NCI-H774 (cell line): ENCODE results near the gene FBXW7.

ENCODE experiments used
- DNase-seq: peaks from one replicate; lab custom pipeline; 2025; lab: John Stamatoyannopoulos, UW

FBXW7 gene

DNA sequence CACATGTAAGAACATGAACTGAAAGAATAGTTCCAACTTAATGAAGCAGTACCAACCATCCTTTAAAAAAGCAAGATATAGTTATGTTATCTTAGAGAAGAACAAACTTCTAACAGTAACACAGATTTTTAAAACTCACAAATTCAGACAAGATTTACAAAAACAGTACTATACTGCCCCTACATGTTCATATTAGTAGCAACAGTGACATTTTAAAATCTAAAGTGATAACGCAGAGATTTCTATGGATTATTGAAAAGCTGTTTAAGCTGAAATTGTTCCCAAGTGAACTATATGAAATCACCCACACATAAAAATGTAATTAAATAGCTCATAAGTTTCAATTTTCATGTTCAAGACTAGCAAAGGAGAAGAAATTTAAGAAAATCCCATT lies 166.0 kb downstream of the FBXW7 start:
- no peak for DNase-seq

DNA sequence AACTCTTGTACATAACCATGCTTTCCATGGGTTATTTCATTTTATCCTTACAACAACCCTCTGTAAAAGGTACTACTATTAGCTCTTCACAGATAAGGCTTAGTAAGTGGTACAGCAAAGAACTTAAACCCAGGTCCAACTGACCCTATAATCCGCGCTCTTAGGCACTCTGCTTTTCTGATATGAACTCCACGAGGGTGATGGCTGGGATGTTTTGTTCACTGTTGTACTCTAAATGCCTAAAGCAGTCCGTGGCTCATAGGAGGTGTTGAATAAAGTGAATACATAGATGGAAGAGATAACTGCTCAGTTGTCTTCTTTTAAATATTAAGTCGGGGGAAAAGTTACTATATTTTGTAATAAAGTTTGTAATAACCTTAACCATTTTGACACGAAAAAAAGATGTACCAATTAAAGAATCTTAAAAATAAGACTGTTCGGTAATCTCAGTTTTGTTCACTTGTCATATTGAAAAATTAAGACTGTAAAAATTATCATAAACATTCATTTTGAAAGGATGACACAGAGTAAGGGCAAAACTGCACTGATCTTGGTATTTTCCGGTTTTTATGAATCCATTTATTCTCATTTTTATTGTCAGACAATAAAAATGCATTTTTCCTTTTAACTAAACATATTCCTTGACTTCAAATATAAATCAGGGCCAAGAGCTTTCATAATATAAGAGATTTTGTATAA lies 166.5 kb downstream of the FBXW7 start:
- no peak for DNase-seq

- peak; percentile 27 for DNase-seq
Measured at GRCh38 chr4:152368001-152368400, 167.9 kb downstream of the FBXW7 start.

DNA sequence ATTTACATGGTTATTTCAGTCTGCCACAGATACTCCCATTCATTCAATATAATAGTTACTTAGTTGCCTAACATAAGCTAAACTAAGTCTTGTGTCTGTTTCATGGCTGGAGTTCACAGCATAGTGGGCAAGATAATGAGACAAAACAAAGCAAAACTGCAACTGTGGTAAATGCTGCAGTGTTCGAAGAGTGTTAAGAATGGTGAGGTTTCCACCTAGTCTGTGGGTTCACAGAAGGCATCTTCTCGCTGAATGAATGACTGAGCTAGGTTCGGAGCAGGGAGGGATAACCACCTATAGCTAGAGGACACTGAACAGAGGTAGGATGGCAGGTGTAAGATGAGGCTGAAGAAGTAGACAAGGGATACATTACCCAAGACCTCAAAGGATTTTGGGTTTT lies 171.0 kb downstream of the FBXW7 start:
- no peak for DNase-seq

DNA sequence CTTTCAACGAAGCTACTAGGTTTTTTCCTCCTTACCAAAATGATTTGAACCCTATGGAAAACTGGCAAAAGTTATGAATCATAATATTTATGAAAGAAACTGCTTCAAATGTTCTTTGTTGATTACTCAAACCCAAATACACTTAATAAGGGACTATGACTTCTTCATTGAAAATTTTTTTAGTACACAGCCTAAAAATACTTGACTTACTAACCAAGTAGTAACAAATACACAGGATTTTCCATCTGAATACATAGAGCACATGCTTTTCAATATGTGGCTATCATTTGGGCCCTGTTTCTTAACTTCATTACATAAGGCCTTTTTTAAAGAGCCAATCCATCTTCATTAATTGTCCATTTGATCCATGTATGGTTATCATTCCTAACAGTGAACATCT lies 171.5 kb downstream of the FBXW7 start:
- no peak for DNase-seq

DNA sequence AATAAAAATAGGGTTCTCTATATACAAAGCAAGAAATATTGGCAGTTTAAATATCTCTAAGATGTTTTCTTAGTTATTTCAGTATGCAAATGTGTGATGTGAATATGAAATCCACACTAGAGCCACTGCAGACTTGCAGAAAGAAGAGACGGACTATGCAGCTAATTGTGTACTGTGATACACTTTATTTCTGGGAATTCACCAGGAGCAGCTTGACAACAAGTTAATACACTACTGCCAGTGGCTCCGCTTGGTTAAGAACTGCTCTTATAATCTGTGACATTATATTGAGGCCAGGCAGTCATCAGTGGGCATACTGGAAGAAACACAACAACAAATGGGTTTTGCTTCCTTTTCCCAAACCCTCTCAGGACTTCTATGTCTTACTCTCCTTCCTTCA lies 172.0 kb downstream of the FBXW7 start:
- DNase-seq = no peak

DNA sequence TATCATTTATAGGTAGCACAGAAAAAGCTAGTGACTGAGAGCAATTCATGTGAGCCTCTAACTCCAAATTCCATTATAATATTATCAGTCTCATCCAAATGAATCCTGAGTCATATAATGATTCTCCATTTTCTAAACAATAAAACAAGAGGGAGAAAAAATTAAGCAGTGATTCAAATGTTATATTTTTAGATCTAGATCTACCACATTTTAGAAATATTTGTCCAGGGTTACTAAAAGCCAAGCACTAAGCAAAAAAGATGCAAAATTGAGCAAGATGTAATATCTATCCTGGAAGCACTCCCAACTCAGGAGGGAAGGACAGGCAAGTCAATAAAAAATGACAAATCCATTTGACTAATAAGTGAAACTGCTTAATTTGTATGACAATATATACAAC lies 172.8 kb downstream of the FBXW7 start:
- DNase-seq = no peak

GRCh38 chr4:152360045-152360410 lies 175.9 kb downstream of the FBXW7 start:
- DNase-seq = no peak

DNA sequence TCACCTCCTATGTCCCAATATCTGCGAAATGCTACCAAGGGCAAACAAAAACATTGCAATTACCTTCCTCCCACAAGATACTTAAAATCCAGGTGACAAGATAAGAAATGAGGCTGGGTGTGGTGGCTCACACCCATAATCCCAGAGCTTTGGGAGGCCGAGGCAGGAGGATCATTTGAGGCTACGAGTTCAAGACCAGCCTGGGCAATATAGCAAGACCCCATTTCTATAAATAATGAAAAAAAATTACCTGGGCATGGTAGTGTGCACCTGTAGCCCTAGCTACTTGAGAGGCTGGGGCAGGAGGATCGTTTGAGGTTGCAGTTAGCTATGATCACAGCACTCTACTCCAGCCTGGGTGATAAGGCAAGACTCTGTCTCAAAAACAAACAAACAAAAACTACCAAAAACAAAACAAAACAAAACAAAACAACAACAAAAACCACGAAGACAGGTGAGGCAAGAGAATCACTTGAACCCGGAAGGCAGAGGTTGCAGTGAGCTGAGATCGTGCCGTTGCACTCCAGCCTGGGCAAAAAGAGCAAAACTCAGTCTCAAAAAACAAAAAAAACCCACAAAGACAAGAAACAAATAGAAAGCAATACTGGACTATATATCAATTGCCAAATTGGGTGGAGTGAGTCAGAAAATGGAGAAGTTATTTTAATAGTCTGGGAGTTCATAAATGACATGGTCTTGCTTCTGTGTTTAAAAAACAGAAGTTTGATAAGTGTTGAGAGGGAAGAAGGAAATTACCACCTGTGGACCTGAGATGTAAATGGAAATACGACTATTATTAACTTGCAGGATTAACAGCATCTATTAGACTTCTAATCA lies 176.5 kb downstream of the FBXW7 start:
- DNase-seq = no peak

GRCh38 chr4:152357206-152357605 lies 178.7 kb downstream of the FBXW7 start:
- no peak for DNase-seq

- no peak for DNase-seq
Measured at GRCh38 chr4:152356428-152357034, 179.4 kb downstream of the FBXW7 start.

- peak; percentile 53 for DNase-seq
Measured at GRCh38 chr4:152352622-152353116, 183.2 kb downstream of the FBXW7 start.

GRCh38 chr4:152352215-152352614 lies 183.7 kb downstream of the FBXW7 start:
- no peak for DNase-seq

GRCh38 chr4:152351080-152351479 lies 184.8 kb downstream of the FBXW7 start:
- DNase-seq = no peak

DNA sequence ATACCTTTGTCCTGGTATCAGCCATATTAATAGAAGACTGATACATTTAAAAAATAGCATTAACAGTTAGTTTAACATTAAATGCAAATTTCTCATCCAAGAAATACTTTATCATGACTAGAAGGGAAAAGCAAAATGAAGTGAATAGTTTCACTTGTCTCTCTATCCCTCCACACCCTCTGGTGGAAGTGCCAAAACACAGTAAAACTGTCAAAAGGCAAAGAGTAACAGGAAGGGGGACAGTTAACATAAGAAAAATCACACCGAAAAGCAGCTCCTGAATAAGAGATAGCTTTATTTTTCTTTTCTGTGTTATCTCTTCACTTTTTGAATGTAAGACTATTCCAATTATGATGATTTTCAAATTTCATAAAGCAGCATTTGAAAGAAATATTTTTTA lies 187.2 kb downstream of the FBXW7 start:
- no peak for DNase-seq

DNA sequence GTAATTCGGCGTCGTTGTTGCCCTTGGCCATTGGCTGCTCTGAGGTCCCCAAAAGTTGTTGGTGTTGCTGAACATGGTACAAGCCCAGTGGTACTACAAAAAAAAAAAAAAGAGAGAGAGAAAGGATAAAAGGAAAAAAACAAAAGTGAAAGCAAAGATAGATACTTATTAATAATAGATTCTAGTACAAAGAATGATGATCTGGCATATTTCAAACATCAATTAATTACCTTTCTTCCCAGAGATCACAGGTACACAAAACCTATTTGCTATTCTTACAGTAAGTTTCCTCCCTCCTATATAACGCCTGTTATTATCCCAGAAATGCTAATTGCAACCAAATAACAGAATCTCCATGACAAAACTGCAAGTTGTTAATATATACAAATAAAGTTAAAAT lies 188.9 kb downstream of the FBXW7 start:
- no peak for DNase-seq

DNA sequence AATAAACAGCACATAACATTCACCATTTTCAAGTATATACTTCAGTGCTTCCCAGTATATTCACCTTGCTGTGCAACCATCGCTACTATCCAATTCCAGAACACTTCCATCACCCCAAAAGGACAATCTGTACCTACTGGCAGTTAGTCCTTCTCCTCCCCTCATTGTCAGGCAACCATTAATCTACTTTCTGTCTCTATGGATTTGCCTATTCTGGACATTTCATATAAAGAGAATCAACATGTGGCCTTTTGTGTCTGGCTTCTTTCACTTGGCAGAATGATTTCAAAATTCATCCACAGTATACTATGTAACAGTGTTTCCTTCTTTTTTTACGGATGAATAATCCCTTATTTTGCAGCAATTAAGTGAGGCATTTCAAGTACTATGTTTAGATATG lies 189.4 kb downstream of the FBXW7 start:
- DNase-seq = no peak

DNA sequence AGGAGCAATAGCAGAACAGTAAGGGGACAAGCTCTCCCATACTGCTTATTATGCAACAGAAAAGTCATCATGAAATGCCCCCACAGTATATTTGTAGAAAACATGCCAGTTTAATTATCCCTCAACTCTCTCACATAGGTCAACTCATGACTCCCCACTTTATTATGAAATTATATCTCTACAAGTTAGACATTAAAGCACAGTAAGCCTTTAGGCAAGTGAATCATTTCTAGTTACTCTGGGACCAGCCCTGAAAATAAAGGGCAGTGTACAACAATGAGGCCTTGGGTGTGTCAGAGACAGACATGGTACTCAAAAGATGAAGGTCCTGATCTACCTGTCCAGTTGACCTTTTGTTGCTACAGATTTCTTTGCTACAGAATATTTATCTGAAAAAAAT lies 191.9 kb downstream of the FBXW7 start:
- DNase-seq = no peak

GRCh38 chr4:152342293-152342692 lies 193.6 kb downstream of the FBXW7 start:
- no peak for DNase-seq

GRCh38 chr4:152340818-152341217 lies 195.1 kb downstream of the FBXW7 start:
- DNase-seq = no peak

DNA sequence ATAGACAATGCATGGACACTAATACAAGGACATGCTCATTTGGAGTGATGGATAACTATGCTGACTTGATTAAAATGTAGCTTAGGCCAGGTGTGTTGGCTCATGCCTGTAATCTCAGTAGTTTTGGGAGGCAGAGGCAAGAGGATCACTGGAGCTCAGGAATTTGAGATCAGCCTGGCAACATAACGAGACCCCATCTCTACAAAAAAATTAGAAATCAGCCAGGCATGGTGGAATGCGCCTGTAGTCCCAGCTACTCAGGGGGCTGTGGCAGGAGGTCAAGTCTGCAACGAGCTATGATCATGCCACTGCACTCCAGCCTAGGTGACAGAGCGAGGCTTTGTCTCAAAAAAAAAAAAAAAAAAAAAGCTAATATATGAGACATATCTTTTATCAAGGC lies 196.3 kb downstream of the FBXW7 start:
- DNase-seq = no peak

GRCh38 chr4:152334931-152335330 lies 201.0 kb downstream of the FBXW7 start:
- no peak for DNase-seq

GRCh38 chr4:152331042-152331441 lies 204.8 kb downstream of the FBXW7 start:
- no peak for DNase-seq
